GM15510 (cell line): ENCODE results near the gene C1orf105.

ENCODE experiments used
- POLR2A ChIP-seq: IDR thresholded peaks from 3 replicates; pipeline ENCODE4 v1.6.1; 2011; ENCODE audit warnings: borderline replicate concordance; ENCODE audit not compliant: insufficient read length; ENCODE audit errors: extremely low read depth

C1orf105 gene

DNA sequence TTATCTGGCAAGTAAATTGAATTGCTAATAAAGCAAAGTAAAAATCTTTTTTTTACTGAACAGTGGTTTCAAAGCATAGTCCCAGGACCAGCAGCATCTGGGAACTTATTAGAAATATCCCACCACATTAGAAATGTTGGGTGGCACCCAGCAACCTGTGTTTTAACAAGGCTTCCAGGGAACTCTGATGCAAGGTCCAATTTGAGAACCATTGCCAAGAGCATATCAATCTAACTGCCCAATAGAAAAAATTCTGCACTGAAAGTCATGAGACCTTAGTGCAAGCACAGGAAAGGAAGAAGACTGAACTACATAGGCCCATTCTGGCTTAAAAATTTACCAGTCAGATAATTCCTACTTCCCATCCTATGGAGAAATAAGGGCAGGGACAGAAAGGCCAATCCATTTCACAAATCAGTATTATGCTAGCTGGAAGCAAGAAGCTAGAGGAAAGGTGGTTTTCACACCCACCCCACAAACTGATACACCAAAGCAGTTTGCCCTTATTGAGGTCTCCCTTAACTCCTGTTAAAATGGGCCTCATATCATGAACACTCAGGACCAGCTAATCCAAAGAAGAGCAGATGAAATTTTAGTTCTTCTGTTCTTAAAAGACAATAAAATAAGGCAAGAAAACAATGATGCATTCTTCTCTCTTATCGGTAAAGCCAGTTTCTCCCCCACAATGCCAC, 17.5 kb upstream of the C1orf105 start:
- TF ChIP-seq POLR2A: no peak

DNA sequence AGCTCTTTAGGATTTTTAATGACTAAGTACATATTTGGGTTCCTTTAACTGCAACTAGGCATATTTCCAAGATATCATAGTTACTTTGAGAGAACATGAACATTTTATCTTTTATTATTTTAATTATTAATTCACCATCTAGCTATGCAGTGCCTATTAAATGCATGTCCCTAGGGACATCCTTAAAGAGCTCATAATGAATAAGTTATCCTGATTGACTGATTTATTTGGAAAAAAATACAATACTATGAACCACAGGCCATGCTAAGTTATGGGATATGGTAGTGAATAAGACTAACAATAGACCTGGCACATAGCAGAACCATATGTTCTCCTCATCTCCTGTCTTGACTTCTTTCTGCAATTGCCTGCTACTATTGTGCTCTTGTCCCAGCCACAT, 16.4 kb upstream of the C1orf105 start:
- TF ChIP-seq POLR2A: no peak

DNA sequence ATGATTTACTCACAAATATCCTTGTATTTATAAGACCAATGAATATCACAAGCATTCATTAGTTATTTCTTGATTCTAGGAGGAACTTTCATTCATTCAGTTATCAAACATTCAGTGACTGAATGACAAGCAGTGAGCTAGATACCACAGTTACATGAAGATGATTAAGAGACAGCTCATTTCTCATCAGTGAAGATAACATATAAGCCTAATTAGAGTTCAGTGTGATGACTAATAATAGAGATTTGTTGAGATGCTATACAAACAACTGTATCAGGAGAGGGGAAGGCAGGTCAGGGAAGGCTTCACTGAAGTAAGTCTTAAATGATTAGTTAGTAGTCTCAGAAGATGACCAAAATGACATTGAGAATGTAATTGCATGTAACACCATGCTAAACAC, 14.6 kb upstream of the C1orf105 start:
- no peak for TF ChIP-seq POLR2A

DNA sequence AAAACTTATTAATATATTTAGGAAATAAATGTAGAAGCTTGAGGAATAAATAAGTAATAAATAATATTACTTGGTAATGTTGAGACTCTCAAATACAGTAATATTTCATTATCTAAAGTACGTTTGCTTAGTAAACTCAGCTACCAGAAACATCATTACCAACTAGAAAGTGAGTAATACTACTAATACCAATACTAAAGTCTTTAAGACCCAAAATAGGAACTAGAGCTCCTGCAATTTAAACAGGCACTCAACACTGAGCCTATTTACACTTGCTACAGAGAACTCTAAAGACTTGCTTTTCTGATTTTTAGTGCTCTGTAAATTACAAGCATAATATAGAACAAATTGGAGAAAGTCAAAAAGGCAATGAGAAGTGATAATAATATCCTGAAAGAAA, 13.5 kb upstream of the C1orf105 start:
- no peak for TF ChIP-seq POLR2A

DNA sequence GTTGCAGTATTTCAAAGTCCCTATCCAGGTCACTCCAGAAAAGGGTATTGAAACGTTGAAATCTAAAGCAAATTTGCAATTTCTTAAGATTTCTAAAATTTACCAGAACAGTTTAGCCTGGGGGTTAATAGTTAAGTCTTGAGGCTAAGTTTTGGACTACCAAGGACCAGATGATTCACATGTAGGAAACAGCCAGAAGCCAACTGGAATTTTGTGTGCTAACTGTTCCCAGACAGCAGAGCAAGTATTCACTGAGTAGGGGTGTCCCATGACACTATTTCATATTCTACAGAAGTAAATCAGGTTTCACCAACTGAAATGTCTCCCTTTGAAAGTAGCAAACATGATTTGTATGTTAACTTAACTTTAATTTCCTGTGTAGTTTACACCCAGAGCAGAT, 11.5 kb upstream of the C1orf105 start:
- no peak for TF ChIP-seq POLR2A

DNA sequence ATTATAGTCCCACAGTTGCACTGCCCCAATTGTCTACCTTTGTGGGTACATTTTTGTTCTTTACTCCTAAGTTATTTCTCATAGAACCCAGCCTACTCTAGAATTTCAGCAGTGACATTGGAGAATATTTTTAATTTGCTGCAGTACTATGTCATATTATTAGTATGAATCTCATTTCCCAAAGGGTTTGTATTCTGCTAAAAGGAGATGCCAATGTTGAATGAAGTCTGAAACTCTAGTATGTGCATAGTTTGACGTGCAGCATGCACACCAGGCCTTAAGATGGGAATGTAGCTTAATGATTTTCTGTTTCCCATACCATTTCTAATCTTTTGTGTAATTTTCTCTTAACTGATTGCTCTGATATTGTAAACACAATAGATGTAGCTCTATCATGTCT, 10.5 kb upstream of the C1orf105 start:
- no peak for TF ChIP-seq POLR2A

DNA sequence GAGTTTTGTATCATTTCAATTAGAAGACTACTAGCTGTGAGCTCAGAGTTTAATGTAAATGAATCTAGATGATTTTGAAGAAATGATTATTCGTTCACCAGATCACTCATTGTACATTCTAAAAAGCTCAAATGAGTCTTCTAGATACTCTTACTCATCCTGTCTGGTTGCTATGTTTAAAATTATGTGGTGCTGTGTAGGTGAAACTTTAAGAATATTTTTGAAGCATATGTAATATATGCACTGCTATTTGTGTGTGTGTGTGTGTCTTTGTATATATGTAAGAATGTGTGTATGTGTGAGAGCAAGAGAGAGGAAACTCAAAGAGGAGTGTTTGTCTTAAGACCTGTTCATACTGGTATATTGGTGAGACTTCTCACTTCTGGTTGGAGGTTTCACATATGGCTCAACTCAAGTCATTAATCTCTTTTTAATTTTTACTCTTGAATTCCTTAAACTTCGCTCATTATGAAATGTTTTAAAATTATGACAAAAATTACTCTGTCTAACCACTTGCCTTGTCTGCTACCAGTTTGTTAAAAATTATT, 8.6 kb upstream of the C1orf105 start:
- TF ChIP-seq POLR2A: no peak

DNA sequence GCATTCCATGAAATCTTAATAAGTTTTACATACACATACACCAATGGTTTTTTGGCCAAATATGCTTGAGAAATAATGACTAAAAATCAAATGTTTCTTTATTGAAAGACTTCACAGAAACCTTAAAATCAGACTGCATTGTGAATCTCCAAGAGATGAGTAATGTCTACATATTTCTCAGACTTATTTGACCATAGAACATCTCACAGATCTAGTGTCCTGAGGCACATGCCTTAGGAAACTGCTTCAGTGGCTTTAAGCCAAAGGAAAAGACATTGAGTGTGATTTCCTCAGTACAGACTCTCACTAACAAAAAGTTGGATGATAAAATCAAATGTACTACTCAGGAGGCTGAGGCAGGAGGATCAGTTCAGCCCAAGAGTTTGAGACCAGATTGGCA, 6.2 kb upstream of the C1orf105 start:
- TF ChIP-seq POLR2A: no peak

DNA sequence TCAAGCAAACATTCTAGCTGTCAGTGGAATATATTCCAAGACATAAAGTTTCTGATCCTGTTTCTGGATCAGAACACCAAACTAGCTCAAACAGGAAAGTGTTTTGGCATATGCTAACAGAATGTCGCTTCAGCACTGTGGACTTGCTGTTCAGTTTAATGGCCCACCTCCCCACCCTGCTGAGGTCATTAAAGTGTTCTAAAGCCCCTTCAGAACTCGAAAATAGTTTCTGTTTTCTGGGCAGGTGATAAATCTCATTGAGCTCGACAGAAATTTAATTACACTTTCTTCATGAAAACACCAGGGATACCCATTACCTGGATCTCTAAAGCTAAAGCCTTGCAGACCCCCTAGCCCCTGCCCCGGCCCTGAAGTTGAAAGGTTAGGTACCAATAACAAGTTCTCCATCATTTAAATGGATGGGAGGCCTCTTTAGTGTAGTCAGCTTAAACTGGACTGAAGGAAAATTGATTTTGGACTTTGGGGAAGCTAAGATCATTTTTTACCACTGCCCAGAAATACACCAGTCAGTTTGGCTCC, 3.9 kb upstream of the C1orf105 start:
- no peak for TF ChIP-seq POLR2A

DNA sequence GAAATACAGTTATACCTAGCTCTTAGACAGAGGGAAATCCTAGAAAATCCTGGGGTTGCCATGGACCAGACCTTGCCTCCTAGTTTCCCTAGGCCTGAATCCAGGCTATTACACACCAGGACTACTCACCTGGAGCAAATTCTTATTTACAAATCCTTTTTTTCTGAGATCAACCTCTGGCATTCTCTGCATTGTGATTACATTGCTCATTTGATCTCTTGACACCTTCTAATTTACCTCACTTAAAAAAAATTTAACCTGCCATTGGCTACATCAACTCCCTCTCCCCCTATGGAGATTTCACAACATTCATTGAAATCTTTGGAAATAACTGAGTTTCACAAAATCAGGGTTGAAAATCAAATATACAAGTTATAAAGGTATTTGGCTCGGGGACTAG, 2.9 kb upstream of the C1orf105 start:
- no peak for TF ChIP-seq POLR2A

DNA sequence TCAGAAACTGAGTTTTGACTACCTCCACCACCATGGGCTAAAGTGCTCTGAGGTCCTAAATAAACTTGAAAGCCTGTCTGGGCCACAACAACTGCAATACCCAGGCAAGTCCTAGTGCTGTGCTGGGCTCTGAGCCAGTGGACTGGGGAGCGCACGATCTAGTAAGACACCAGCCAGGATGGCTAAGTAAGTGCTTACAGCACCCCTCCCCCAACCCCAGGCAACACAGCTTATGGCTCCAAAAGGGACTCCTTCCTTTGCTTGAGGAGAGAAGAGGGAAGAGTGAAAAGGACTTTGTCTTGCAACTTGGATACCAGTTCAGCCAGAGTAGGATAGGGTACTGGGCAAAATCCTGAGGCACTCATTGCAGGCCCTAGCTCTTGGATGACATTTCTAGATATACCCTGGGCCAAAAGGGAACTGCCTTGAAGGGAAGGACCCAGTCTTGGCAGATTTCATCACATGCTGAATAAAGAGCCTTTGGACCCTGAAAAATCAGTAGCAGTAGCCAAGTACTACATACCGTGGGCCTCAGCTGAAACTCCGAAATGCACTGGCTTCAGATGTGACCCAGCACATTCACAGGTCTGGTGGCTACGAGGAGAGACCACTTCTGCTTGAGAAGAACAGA, 1.6 kb downstream of the C1orf105 start:
- TF ChIP-seq POLR2A: no peak

DNA sequence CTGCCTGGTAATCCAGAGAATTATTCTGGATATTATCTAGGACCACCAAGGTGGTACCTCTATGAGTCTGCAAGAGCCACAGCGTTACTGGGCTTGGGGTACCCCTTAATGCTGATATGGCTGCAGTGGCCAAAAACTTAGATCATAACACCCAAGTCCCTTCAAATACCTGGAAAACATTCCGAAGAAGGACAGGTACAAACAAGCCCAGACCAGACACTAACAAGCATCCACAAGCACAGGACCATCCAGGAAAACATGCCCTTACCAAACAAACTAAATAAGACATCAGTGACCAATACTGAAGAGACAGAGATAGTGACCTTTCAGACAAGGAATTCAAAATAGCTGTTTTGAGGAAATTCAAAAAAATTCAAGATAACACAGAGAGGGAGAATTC, 2.9 kb downstream of the C1orf105 start:
- TF ChIP-seq POLR2A: no peak

DNA sequence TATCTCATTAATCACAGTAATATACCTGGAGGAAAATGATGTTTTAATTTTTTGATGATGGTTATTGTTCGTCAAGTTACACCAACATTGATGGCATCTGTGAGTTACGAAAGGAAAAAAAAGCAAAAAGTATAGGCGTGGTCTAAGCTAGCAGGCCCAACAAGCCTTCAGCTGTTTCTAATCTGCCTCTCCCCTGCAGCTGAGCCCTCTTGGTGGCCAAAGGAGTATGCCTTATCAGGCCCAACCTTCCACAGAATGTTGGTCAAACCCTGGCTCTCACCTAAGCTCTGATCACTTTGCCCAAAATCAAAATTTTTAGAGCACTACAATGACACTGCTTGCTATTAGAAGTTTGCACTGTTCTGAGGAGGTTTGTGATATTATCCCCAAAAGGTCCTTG, 4.9 kb downstream of the C1orf105 start:
- TF ChIP-seq POLR2A: no peak

DNA sequence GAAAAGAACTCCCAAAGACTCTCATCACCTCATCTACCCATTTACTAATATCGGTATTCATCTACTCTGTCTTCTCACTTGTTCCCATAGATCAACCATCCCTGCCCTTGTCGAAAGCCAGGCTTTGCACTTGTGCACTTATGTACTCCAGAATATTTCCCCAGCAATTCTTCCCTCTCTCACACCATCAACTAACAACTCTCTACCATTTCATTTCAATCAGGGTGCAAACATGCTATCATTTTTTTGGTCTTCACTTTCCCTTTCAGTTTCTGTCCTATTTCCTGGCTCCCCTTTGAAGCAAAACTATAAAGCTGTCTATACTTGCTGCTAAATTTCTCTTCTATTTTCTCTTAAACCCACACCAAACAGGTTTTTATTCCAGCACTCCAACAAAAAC, 6.7 kb downstream of the C1orf105 start:
- no peak for TF ChIP-seq POLR2A

DNA sequence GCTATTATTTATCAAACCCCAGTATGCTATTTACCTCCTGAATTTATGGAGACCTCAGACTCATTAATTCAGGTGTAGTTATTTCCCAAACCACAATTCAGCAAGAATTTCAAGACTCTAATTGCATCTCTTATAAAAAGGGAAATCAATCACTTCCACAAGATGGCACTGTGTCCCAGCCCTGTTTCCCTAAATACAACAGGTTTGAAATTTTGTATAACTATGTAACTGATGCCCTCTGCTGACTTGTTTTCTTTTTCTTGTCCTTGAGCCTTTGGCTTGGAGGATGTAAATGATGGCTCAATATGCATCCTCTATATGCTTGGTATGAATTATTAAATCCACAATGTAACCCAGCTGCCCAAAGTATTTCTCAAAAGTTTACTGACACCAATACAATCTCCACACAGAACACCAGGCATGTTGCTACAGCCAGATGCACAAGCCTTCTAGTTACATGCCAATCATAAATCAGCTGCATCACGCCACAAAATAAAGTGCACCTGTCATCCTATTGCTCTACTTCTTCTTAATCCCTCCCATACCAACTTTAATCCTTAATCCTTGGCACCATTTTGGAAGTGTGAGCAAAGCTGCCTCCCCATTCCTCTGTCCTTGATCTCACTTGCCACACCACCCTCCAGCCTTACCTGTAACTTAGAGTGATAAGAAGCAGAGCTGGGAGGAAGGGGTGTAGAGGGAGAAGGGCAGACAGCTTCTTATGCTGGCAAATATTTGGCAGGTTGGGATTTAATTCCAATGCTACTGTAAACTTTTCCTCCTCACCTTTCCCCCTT, 9.0 kb downstream of the C1orf105 start:
- TF ChIP-seq POLR2A: no peak
